ENCODE results near the gene ASPA.

GRCh38 chr17:3497101-3497500 is 21.3 kb downstream of the ASPA start:
- no peak for TF ChIP-seq MYC (IDR thresholded peaks at IDR 0.05; ENCODE audit: insufficient read depth, insufficient read length, insufficient replicate concordance, low read length, severe bottlenecking)
- no peak for TF ChIP-seq POLR2A (IDR thresholded peaks at IDR 0.05; ENCODE audit: low read depth, low read length)
- no peak for TF ChIP-seq CTCF (IDR thresholded peaks at IDR 0.05 in 2 of 3, conservative IDR thresholded peaks at IDR 0.05 in 1 of 3; ENCODE audit: control insufficient read depth in 2 of 3, extremely low read depth in 1 of 3, insufficient read depth in 1 of 3, low read depth in 3 of 3, low read length in 3 of 3)
- no peak for TF ChIP-seq ETV6 (conservative IDR thresholded peaks at IDR 0.05 in 1 of 2, IDR thresholded peaks at IDR 0.05 in 1 of 2; ENCODE audit: borderline replicate concordance in 1 of 2, low read depth in 1 of 2)
- TF ChIP-seq GABPA (IDR thresholded peaks at IDR 0.05; ENCODE audit: low read depth) = no peak

Data from GM12878 (cell line).